Panc1 (cell line): ENCODE results near the gene OR2A25.

Experiments used
- TCF7L2 ChIP-seq: IDR thresholded peaks from 2 replicates; pipeline ENCODE4 v1.6.1; 2011; ENCODE audit warnings: mild to moderate bottlenecking, low read depth, low read length, inconsistent platforms
- TF ChIP-seq, protein P1 (sequence below): fragments of 450-650 bp; IDR thresholded peaks from 2 replicates; pipeline ENCODE4 v1.5.1; 2017; ENCODE audit warnings: mild to moderate bottlenecking
- TF ChIP-seq, protein P2 (sequence below), 2 experiments: IDR thresholded peaks; 2 replicates each; pipeline ENCODE4 v1.6.1; 2011 to 2012; ENCODE audit warnings: low read depth in 2 of 2, control low read depth in 1 of 2, low read length in 1 of 2, mild to moderate bottlenecking in 1 of 2, moderate library complexity in 1 of 2; ENCODE audit not compliant: insufficient read depth in 1 of 2

GRCh38 chr7:144069511-144069910 is at the start of gene OR2A25:
- TF ChIP-seq, protein P1, sequence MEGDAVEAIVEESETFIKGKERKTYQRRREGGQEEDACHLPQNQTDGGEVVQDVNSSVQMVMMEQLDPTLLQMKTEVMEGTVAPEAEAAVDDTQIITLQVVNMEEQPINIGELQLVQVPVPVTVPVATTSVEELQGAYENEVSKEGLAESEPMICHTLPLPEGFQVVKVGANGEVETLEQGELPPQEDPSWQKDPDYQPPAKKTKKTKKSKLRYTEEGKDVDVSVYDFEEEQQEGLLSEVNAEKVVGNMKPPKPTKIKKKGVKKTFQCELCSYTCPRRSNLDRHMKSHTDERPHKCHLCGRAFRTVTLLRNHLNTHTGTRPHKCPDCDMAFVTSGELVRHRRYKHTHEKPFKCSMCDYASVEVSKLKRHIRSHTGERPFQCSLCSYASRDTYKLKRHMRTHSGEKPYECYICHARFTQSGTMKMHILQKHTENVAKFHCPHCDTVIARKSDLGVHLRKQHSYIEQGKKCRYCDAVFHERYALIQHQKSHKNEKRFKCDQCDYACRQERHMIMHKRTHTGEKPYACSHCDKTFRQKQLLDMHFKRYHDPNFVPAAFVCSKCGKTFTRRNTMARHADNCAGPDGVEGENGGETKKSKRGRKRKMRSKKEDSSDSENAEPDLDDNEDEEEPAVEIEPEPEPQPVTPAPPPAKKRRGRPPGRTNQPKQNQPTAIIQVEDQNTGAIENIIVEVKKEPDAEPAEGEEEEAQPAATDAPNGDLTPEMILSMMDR, result no peak
- no peak for TF ChIP-seq TCF7L2
- TF ChIP-seq, protein P2, sequence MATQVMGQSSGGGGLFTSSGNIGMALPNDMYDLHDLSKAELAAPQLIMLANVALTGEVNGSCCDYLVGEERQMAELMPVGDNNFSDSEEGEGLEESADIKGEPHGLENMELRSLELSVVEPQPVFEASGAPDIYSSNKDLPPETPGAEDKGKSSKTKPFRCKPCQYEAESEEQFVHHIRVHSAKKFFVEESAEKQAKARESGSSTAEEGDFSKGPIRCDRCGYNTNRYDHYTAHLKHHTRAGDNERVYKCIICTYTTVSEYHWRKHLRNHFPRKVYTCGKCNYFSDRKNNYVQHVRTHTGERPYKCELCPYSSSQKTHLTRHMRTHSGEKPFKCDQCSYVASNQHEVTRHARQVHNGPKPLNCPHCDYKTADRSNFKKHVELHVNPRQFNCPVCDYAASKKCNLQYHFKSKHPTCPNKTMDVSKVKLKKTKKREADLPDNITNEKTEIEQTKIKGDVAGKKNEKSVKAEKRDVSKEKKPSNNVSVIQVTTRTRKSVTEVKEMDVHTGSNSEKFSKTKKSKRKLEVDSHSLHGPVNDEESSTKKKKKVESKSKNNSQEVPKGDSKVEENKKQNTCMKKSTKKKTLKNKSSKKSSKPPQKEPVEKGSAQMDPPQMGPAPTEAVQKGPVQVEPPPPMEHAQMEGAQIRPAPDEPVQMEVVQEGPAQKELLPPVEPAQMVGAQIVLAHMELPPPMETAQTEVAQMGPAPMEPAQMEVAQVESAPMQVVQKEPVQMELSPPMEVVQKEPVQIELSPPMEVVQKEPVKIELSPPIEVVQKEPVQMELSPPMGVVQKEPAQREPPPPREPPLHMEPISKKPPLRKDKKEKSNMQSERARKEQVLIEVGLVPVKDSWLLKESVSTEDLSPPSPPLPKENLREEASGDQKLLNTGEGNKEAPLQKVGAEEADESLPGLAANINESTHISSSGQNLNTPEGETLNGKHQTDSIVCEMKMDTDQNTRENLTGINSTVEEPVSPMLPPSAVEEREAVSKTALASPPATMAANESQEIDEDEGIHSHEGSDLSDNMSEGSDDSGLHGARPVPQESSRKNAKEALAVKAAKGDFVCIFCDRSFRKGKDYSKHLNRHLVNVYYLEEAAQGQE (IDR thresholded peaks at IDR 0.05; ENCODE audit: insufficient read depth in 1 of 2, low read depth in 2 of 2, low read length in 1 of 2), result no peak
